Kidney (tissue), 14 donors: Measurements from ENCODE around the gene AHCY. TPM values are rescaled to one million over a fixed set of nuclear protein-coding genes. Genes with fewer than 3 reads are reported as not detected.
"Not testable (repeated sequence)": the region's sequence is repeated elsewhere in the genome, so short reads cannot be mapped to it uniquely, and the experiment has no call there.

Source experiments
- DNase-seq, 5 donors: peaks; one replicate each; pipeline ENCODE4 v3.0.0-alpha.2; 2013 to 2020
- FAIRE-seq: peaks from 2 replicates; lab custom pipeline; 2012; peaks lifted over from hg19 to GRCh38; lab: Jason Lieb, UNC
- H3K27ac ChIP-seq, 2 donors: one replicate each; pipeline ENCODE4 v1.7.0; 2013; ENCODE audit warnings: low read depth in 2 of 2, low read length in 2 of 2, inconsistent platforms in 1 of 2
- H3K27me3 ChIP-seq: one replicate; pipeline ENCODE4 v1.7.1; 2013; ENCODE audit warnings: low read length, inconsistent platforms; ENCODE audit not compliant: control insufficient read depth, insufficient read depth
- H3K36me3 ChIP-seq, 3 donors: one replicate each; pipeline versions ENCODE4 v1.7.0 to v1.7.1; 2013; ENCODE audit warnings: low read length in 3 of 3, control low read depth in 1 of 3, inconsistent platforms in 1 of 3; ENCODE audit not compliant: insufficient read depth in 3 of 3, control insufficient read depth in 2 of 3
- H3K4me1 ChIP-seq, 3 donors: one replicate each; pipeline versions ENCODE4 v1.7.0 to v1.7.1; 2013; ENCODE audit warnings: low read length in 3 of 3, inconsistent platforms in 1 of 3, low read depth in 1 of 3; ENCODE audit not compliant: control insufficient read depth in 2 of 3, insufficient read depth in 2 of 3
- H3K4me3 ChIP-seq, 3 donors: one replicate each; pipeline versions ENCODE4 v1.7.0 to v1.8.1; 2013; ENCODE audit warnings: low read length in 3 of 3, control low read depth in 1 of 3, inconsistent platforms in 1 of 3
- H3K9ac ChIP-seq, 3 donors: one replicate each; pipeline versions ENCODE4 v1.7.0 to v1.7.1; 2013; ENCODE audit warnings: low read length in 3 of 3, control low read depth in 1 of 3, inconsistent platforms in 1 of 3
- H3K9me3 ChIP-seq, 3 donors: one replicate each; pipeline versions ENCODE4 v1.7.0 to v1.7.1; 2013; ENCODE audit warnings: low read length in 3 of 3, control low read depth in 1 of 3, inconsistent platforms in 1 of 3; ENCODE audit not compliant: control insufficient read depth in 2 of 3, insufficient read depth in 1 of 3
- CTCF ChIP-seq: IDR thresholded peaks from 3 replicates; pipeline ENCODE4 v1.5.1; 2012; ENCODE audit warnings: mild to moderate bottlenecking, moderate library complexity, borderline replicate concordance; ENCODE audit not compliant: insufficient read depth; ENCODE audit errors: extremely low read depth
- intact Hi-C: fragments of 100-400 bp; cut with DNase I; formaldehyde crosslinking; loops from one replicate; pipeline ENCODE4 v1.11.1; 2022
- polyA plus RNA-seq: library from polyadenylated mRNA; stranded (reverse); fragments of 350-450 nt; fragmentation: Illumina TruSeq; extraction: RNeasy Lipid Tissue Mini Kit (QIAGEN cat#74804); gene quantifications from one replicate; pipeline ENCODE4 v1.2.3, GENCODE V29; 2014; ENCODE audit warnings: low read depth, low replicate concordance; ENCODE audit not compliant: insufficient read depth
- total RNA-seq: library from RNA; stranded (reverse); fragmentation: NEBNext Ultra II Directional; extraction: Animal tissue kit (Norgen Biotek cat#: 25700); gene quantifications from one replicate; pipeline ENCODE4 v1.2.1, GENCODE V29; 2021
- donor health status: control.
- donor health status: control.
- donor health status: control.
- donor health status: control.
- donor health status: control.
- donor health status: DM: yes; HTN: yes; CAD: no.
- donor health status: Normal renal cell carcinoma (clear cell type).

The AHCY gene
- total and polyA plus RNA-seq, 2 donors from 2014 or later, result 70.3 to 144 TPM

GRCh38 chr20:34249291-34249690 lies 53.9 kb downstream of the AHCY start:
- Histone ChIP-seq H3K9ac (no peak overlapping the region), H3K4me1 (no peaks in the 10 kb centered on the region), H3K27me3 (no peaks in the 10 kb centered on the region), H3K36me3 (no peaks in the 10 kb centered on the region), H3K27ac (no peak overlapping the region), H3K9me3 (no peaks in the 10 kb centered on the region), H3K4me3 (no peak overlapping the region)
- no peak for DNase-seq
- no peak for TF ChIP-seq CTCF
- no peak for FAIRE-seq
- intact Hi-C loops, result no loop called here

GRCh38 chr20:34246126-34246626 lies 57.0 kb downstream of the AHCY start:
- Histone ChIP-seq H3K27me3 (no peaks in the 10 kb centered on the region), H3K36me3 (no peaks in the 10 kb centered on the region), H3K4me1 (no peaks in the 10 kb centered on the region), H3K9ac (no peak overlapping the region), H3K27ac (no peak overlapping the region), H3K4me3 (no peak overlapping the region), H3K9me3 (no peaks in the 10 kb centered on the region)
- no peak for TF ChIP-seq CTCF
- DNase-seq (no peak), FAIRE-seq (no peak)
- intact Hi-C loops, result no loop called here

- TF ChIP-seq CTCF, result no peak
- no peaks in the 10 kb centered on the region for H3K27me3 ChIP-seq
- DNase-seq (no peak), FAIRE-seq (no peak)
- intact Hi-C loops, result no loop called here
- H3K4me3 ChIP-seq, result no peak overlapping the region
- H3K27ac ChIP-seq, result no peak overlapping the region
- no peaks in the 10 kb centered on the region for H3K4me1 ChIP-seq
- H3K36me3 ChIP-seq, result no peaks in the 10 kb centered on the region
- H3K9me3 ChIP-seq, result no peaks in the 10 kb centered on the region
- no peak overlapping the region for H3K9ac ChIP-seq
Measured at GRCh38 chr20:34243377-34243776, 59.8 kb downstream of the AHCY start.

- no peak overlapping the region for H3K9ac ChIP-seq
- TF ChIP-seq CTCF, result no peak
- no peaks in the 10 kb centered on the region for H3K36me3 ChIP-seq
- DNase-seq (no peak), FAIRE-seq (no peak)
- H3K27ac ChIP-seq, result no peak overlapping the region
- intact Hi-C loops, result no loop called here
- H3K4me3 ChIP-seq, result no peak overlapping the region
- no peaks in the 10 kb centered on the region for H3K4me1 ChIP-seq
- H3K9me3 ChIP-seq, result peaks cover 0 to 3% (median 2%) of the 10 kb centered on the region in 3 donors
- no peaks in the 10 kb centered on the region for H3K27me3 ChIP-seq
Measured at GRCh38 chr20:34242879-34243278, 60.3 kb downstream of the AHCY start.

GRCh38 chr20:34242015-34242414 lies 61.1 kb downstream of the AHCY start:
- intact Hi-C loops, H3K27ac ChIP-seq, FAIRE-seq: not testable (repeated sequence)

More at GRCh38 chr20:34242015-34242414, 61.1 kb downstream of the AHCY start:
- H3K4me1 ChIP-seq, H3K4me3 ChIP-seq, DNase-seq, H3K9me3 ChIP-seq, H3K36me3 ChIP-seq, H3K27me3 ChIP-seq, H3K9ac ChIP-seq: not testable (repeated sequence)
